NOMO-1 (cell line): ENCODE results near the gene TNFRSF13B.
"Not testable (repeated sequence)": the region's sequence is repeated elsewhere in the genome, so short reads cannot be mapped to it uniquely, and the experiment has no call there.

Experiments
- DNase-seq, 2 experiments: peaks; one replicate each; lab custom pipeline; 2025; ENCODE audit not compliant: unreplicated experiment in 2 of 2; lab: John Stamatoyannopoulos, UW

TNFRSF13B gene

DNA sequence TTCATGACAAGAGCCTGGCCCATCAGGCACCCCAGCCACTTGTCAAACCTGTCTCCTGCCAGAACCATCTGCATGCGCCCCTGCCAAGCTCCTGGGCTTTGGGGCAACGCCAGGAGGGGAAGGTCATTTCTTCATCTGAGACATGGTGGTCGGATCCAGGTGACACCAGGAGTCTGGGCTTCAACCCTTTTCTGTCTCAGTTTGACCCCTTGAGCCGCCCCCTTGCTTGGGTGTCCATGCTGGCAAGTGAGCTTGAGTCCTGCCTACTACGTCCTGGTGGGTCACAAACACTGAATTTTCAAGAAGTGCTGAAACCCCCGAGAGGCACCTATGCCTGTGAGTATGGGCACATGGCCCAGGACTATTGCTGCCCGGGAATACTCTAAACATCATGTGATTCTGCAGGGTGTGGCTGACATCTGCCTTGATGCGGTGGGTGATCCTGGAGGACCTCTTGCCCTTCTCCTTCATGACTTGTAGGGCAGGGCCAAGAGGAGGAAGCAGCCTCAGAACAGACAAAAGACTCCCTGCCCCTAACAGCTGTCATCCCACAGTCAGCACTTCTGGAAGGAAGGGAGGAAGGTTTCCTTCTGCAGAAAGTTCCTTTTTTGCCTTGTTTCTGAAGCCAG lies 43.4 kb downstream of the TNFRSF13B start:
- no peak for DNase-seq

- DNase-seq = no peak
These were observed 44.1 kb downstream of the TNFRSF13B start for GRCh38 chr17:16927641-16928321.

GRCh38 chr17:16926571-16927451 lies 45.1 kb downstream of the TNFRSF13B start:
- DNase-seq = no peak

DNA sequence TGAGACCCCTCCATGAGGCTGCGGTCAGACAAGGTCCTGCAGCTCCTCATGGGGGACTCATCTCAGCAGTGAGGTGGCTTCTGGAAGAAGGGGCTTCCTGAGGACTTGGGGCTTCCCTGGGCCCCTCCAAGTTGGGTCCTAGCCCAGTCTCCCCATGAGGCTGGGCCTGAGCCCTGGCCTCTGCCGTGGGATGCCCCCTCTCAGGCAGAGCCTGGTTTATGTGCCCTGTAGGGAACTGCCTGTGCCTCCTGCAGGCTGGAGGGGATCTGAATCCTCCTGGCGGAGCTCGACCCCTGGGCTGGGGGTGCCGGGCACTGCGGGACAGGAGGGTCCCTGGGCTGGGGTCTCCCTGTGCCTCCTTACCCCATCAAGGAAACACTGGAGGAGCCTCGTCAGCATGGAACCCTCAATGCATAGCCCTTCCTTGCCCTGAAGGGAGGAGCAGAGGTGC lies 45.8 kb downstream of the TNFRSF13B start:
- DNase-seq = no peak

- DNase-seq = no peak
These were observed 46.4 kb downstream of the TNFRSF13B start for GRCh38 chr17:16925461-16926060.

DNA sequence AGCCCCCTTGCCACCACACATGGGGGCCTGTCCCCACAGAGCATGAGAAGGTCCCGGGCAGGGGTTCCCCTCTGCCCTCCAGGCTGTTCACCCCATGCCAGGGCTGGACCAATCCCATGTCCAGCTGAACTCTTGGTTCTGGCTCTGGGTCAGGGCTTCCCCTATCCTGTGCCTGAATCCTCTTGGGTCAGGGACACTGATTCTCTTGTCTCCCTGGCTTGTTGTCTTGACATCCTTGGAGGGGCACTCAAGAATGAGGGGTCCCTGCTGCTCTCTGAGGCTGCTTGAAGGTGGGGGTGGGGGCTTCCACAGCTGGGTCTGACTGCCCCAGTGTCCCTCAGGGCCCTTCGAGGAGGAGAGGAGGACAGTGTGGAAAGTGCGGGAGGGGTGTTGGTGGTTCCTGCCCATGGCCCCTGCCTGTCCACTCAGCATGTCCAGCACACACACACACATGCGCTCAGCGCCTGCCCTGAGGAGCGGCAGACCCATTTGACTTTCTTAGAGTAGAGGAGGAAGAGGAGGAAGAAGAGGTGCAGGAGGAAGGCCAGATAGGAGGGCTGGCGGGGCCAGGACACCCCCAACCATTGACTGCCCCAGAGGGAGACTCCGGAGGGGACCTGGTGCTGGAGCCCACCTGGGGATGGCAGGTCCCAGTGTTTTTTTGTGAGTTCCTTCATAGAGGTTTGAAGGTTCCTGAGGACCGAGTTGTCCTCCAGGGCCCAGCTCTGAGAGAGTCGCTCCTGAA lies 47.0 kb downstream of the TNFRSF13B start:
- DNase-seq = no peak

DNA sequence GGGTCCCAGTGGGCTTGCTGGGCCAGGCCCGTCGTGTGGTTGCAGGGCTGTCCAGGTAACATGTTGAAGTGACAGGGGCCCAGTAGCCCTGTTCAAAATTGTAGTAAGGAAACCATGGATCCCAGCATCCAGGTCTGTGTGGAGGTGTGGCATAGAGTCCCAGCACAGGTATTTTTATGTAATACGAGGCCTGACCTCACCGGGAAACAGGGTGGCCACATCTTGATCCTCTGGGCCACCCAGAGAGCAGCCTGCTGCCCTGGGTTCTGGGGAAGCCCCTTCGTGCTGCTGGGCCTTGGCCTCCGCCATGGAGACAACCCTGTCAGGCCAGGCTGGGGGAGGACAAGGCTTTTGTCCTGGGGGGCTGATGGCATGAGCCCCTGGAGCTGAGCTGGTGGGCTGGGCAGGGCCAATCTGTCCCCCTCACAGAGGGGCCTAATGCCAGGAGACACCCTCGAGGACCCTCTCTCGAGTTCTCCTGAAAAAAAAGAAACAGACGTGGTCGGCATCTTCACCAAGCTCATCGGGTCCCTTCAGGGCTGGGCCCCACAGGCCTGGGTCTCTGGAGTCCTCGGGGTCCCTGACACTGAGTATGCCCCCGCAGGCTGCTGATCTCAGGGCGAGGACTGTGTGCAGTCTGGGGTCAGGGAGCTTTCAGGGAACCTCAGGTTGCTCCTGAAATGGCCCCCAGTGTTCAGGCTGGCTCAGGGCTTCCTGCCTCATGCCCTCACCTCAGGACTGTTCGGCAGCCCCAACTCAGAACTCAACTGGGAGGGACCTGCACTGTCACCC lies 47.8 kb downstream of the TNFRSF13B start:
- no peak for DNase-seq

GRCh38 chr17:16923097-16923903 lies 48.6 kb downstream of the TNFRSF13B start:
- no peak for DNase-seq

DNA sequence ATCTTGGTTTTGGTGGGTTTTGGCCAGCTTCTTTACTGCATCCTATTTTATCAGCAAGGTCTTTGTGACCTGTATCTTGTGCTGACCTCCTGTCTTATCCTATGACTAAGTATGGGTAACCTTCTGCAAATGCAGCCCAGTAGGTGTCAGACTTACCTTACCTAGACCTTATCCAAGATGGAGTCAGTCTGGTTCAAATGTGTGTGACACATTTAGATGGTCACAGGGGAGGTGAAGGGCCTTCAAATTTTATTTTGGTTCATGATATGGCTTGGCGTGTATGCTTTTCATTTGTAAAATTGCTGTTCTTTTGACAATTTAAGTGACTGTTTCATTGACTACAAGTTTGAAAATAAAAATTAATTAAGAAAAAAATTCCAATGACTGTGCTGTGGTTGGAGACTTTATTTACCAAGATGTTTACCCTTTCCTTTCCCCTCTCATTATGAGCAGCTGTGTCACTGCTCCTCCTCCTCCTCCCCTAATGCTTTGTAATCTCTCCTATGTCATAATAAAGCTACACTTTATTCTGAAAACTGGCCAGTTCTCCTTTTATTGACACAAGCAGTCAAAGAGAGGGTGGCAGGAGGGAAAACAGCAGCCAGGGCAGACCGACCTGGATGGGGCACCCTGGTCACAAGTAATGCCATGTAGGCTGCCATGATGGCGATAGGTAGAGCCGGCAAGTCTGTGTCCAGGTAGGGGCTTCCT lies 49.4 kb downstream of the TNFRSF13B start:
- DNase-seq = no peak

GRCh38 chr17:16921451-16921850 lies 50.5 kb downstream of the TNFRSF13B start:
- not testable (repeated sequence) for DNase-seq

DNA sequence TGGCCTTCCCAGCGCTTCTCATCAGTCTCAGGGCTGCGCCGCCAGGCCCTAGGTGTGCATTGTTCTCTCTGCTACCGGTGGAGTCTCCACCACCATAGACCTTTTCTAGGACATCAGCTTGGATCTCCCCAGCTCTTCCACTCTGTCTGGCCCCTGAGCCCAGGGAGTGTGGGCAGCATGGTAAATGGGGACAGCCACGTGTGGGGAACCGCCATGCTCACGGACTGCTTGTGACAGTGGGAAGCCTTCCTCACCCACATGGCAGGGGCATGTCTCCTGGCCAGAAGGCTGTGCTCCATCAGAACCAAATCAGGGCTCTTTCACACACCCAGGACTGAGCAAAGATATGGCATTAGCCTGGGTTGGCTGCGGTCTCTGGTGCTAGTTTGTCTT lies 51.3 kb downstream of the TNFRSF13B start:
- DNase-seq = no peak

- no peak for DNase-seq
These were observed 52.0 kb downstream of the TNFRSF13B start for GRCh38 chr17:16919663-16920627.

DNA sequence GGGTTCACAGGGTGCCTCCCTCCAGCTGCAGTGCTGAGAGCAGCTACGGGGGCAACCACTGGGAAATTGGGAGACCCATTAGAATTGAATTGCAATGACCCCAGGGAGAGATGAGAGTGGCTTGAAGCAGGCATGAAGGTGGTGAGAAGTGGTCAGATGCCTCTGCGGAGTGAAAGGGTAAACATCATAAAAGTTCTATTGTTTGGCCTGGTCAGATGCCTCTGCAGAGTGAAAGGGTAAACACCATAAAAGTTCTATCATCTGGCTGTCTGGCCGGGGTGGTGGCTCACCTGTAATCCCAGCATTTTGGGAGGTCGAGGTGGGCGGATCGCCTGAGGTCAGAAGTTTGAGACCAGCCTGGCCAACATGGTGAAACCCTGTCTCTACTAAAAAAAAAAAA lies 53.5 kb downstream of the TNFRSF13B start:
- no peak for DNase-seq

DNA sequence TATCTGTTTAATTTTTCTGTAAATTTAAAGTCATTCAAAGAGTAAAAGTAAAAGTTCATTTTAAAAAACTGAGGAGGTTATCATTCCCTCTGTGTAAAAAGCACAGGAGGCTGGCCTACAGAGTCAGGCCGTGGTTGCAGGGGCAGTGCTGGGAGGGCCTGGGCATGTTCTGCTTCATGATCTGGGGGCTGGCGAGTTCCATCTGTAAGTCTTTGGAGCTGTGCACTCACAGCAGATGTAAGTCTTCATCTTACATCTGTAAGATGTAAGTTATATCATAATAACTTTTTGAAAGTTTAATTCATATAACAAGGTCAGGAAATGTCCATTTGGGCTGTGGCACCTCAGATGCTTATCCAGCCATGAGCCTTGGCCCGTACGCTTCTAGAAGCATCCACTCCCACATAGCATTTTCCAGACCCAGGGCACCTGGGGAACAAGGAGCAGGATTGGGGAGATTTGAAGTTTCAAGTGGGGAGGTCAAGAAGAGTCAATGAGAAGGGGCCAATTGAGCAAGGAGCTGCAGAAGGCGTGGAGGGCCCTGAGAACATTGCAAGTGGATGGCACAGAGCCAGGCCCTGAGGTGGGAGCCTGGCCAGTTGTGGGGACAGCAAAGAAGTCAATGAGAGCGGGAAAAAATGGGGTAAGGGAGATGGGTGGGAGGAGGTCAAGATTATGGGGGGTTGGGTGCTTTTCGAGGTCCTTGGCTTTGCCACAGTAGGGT lies 54.1 kb downstream of the TNFRSF13B start:
- DNase-seq = no peak

- DNase-seq = no peak
These were observed 55.4 kb downstream of the TNFRSF13B start for GRCh38 chr17:16916557-16916920.

GRCh38 chr17:16915752-16916556 lies 56.0 kb downstream of the TNFRSF13B start:
- DNase-seq = peak in 1 of 2 experiments; percentile 1
